Activated naive CD4-positive, alpha-beta T cell treated with anti-CD3 and anti-CD28 coated beads, Interleukin-2, amount 50 U/mL, for 24 hours (primary cell): ENCODE results near the gene PPP2R5D.
"Not testable (repeated sequence)": the region's sequence is repeated elsewhere in the genome, so short reads cannot be mapped to it uniquely, and the experiment has no call there.

ENCODE experiments used
- H3K27ac Mint-ChIP-seq: one replicate; pipeline ENCODE4 v1.8.0; 2021; ENCODE audit warnings: mild to moderate bottlenecking, mixed read lengths
- H3K27me3 Mint-ChIP-seq: one replicate; pipeline ENCODE4 v1.8.0; 2021; ENCODE audit warnings: mixed read lengths
- H3K36me3 Mint-ChIP-seq: one replicate; pipeline ENCODE4 v1.8.0; 2021; ENCODE audit warnings: mixed read lengths
- H3K4me1 Mint-ChIP-seq: one replicate; pipeline ENCODE4 v1.8.0; 2021; ENCODE audit warnings: mixed read lengths
- H3K4me3 Mint-ChIP-seq: one replicate; pipeline ENCODE4 v1.8.0; 2021; ENCODE audit warnings: mild to moderate bottlenecking, mixed read lengths
- H3K9me3 Mint-ChIP-seq: one replicate; pipeline ENCODE4 v1.8.0; 2021; ENCODE audit warnings: mixed read lengths

PPP2R5D gene

DNA sequence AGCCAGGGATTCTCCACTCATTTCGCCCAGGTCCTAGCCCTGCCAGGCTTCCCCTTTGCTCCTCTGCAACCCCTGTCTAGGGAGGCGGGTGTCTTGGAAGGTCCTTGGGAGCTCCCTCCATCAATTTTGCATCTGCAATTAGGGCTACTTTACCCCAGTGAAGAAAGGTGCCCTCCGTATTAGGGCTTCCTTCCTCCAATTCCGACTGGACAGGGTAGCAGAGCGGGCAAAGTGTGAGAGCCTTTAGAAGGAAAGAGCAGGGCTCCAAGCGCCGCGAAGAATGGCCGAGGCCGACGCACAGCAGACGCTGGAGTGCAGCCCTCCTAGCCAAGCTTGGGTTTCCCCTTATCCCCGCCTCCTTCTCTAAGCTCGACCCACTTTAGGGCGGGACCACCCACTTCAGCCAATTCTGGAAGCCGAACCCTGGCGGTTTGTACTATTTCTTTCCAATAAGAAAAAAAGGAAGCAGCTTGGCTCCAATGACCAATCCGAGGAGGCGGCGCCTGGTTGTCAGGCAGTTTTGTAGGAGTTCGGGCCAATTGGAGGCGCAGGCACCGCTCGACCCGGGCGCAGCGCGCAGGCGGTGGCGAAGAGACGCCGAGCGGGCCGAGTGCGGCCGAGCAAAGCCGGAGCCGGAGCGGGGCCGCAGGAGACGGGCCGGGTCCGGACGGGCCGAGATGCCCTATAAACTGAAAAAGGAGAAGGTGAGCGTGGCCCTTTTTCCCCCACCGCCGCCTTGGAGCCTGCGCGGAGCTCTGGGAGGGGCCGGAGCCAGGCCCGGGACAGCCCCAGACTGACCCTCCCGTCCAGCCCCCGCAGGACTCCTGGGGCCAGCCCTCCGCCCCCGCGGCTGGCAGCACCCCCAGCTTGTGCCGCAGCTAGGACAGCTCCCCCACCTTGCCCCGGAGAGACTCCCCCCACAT is at the start of gene PPP2R5D:
TSS of gene PPP2R5D (plus strand) at position 570 of the 923 bp plus-strand sequence. CDS start at position 678, 108 bp downstream.
- Mint-ChIP-seq H3K9me3 (no peaks in the 10 kb centered on the region), H3K4me3 (peak within 1 kb of the TSS; percentile 87), H3K4me1 (peaks cover 69% of the 10 kb centered on the region), H3K27ac (peak within 1 kb of the TSS; percentile 92), H3K36me3 (peaks cover under 1% of the 10 kb centered on the region), H3K27me3 (no peaks in the 10 kb centered on the region)

- Mint-ChIP-seq H3K27me3 (no peaks in the 10 kb centered on the region), H3K4me3 (peak overlapping the region; percentile 26), H3K27ac (peak overlapping the region; percentile 51), H3K9me3 (no peaks in the 10 kb centered on the region), H3K4me1 (peaks cover 56% of the 10 kb centered on the region), H3K36me3 (peaks cover 24% of the 10 kb centered on the region)
Observed at GRCh38 chr6:42935322-42935721, 49.0 kb upstream of the PPP2R5D start.

DNA sequence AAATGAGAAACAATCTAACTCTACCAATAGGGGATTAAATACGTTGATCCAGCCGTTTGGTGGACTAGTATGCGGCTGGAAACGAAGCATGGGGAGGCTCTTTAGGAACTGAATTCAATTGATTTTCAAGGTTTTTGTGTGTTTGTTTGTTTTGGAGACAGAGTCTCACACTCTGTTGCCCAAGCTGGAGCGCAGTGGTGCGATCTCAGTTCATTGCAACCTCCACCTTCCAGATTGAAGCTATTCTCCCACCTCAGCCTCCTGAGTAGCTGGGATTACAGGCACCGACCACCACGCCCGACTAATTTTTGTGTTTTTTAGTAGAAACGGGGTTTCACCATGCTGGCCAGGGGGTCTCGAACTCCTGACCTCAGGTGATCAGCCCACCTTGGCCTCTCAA is 48.0 kb upstream of the PPP2R5D start:
- no peak overlapping the region for H3K27ac Mint-ChIP-seq
- H3K9me3 Mint-ChIP-seq = no peaks in the 10 kb centered on the region

GRCh38 chr6:42937548-42938427 is 46.6 kb upstream of the PPP2R5D start:
- H3K4me3 Mint-ChIP-seq = no peak overlapping the region
- H3K27ac Mint-ChIP-seq = no peak overlapping the region
- no peaks in the 10 kb centered on the region for H3K27me3 Mint-ChIP-seq
- H3K9me3 Mint-ChIP-seq = no peaks in the 10 kb centered on the region
- H3K36me3 Mint-ChIP-seq = peaks cover 17% of the 10 kb centered on the region
- H3K4me1 Mint-ChIP-seq = peaks cover 36% of the 10 kb centered on the region

More for the DNA sequence above, 48.0 kb upstream of the PPP2R5D start:
- Mint-ChIP-seq H3K27me3 (no peaks in the 10 kb centered on the region), H3K4me1 (peaks cover 47% of the 10 kb centered on the region), H3K4me3 (no peak overlapping the region), H3K36me3 (peaks cover 24% of the 10 kb centered on the region)

DNA sequence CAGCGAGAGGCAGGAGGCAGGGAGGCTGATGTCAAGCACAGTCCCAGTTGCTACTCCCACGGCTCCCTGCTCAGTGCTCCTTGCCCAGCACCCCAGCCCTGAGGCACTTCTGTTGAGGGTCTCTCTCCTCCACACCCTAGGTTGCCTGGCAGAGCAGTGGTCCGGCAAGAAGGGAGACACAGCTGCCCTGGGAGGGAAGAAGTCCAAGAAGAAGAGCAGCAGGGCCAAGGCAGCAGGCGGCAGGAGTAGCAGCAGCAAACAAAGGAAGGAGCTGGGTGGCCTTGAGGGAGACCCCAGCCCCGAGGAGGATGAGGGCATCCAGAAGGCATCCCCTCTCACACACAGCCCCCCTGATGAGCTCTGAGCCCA is 46.0 kb upstream of the PPP2R5D start:
- no peak overlapping the region for H3K27ac Mint-ChIP-seq
- no peak overlapping the region for H3K4me3 Mint-ChIP-seq
- H3K9me3 Mint-ChIP-seq = no peaks in the 10 kb centered on the region
- peaks cover 13% of the 10 kb centered on the region for H3K36me3 Mint-ChIP-seq
- H3K4me1 Mint-ChIP-seq = peaks cover 30% of the 10 kb centered on the region
- no peaks in the 10 kb centered on the region for H3K27me3 Mint-ChIP-seq

- Mint-ChIP-seq H3K27ac (peak overlapping the region; percentile 14), H3K4me1 (peaks cover 22% of the 10 kb centered on the region), H3K4me3 (no peak overlapping the region), H3K36me3 (peaks cover 12% of the 10 kb centered on the region), H3K27me3 (no peaks in the 10 kb centered on the region), H3K9me3 (no peaks in the 10 kb centered on the region)
Observed at GRCh38 chr6:42938987-42939809, 45.2 kb upstream of the PPP2R5D start.

DNA sequence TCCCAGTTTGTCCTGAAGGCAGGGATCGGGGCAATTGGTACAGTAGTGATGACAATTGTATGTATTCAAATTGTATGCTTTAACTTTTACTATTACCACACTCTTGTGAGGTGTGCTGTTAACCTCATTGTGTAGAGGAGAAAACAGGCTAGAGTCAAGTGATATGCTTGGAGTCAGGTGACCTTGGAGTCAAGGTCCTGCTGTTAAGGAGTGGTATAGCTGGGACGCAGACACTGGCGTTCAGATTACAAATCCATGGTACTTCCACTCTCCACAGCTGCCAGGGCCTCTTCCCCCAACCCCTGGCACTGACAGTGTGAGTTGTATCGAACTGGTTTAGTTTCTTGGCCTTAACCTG is 44.6 kb upstream of the PPP2R5D start:
- Mint-ChIP-seq H3K4me1 (peaks cover 20% of the 10 kb centered on the region), H3K27ac (no peak overlapping the region), H3K9me3 (no peaks in the 10 kb centered on the region), H3K4me3 (no peak overlapping the region), H3K27me3 (no peaks in the 10 kb centered on the region), H3K36me3 (peaks cover 12% of the 10 kb centered on the region)

DNA sequence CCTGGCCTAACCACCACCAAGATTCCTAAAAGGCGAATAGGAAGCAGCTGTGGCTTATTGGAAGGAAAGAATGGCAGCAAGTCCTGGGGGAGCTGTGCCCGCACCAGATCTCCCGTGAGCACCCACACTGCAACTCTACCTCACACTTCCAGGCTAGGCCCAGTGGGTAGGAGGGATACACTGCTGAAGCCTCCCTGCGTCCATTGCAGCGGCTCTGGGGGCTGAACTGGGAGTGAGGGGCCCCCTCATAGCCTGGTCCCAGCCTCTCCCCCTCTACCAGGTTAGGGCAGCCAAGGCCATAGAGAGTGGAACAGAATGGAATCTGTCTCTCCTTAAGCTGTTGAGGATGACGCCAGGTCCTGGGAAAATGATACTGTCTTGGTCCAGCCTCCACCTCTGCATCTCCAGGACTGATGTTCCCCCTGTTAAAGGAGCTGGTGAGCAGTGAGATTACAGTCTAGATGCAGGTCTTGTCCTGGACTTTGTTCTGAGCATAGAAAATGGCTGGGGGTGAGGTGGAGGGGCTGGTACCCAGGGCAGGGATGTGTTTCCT is 43.8 kb upstream of the PPP2R5D start:
- no peak overlapping the region for H3K4me3 Mint-ChIP-seq
- H3K9me3 Mint-ChIP-seq = no peaks in the 10 kb centered on the region
- H3K36me3 Mint-ChIP-seq = peaks cover 12% of the 10 kb centered on the region
- H3K27me3 Mint-ChIP-seq = no peaks in the 10 kb centered on the region
- peaks cover 16% of the 10 kb centered on the region for H3K4me1 Mint-ChIP-seq
- H3K27ac Mint-ChIP-seq = no peak overlapping the region

DNA sequence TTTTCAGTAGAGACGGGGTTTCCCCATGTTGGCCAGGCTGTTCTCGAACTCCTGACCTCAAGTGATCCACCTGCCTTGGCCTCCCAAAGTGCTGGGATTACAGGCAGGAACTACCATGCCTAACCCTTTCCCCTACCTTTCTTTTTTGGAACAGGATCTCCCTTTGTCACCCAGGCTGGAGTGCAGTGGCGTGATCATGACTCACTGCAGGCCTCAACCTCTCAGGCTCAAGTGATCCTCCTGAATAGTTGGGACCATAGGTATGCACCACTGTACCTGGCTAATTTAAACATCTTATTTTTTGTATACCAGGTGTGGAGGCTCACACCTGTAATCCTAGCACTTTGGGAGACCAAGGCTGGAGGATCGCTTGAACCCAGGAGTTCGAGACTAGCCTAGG is 43.0 kb upstream of the PPP2R5D start:
- H3K27me3 Mint-ChIP-seq, H3K9me3 Mint-ChIP-seq, H3K4me3 Mint-ChIP-seq: not testable (repeated sequence)
- peaks cover 10% of the 10 kb centered on the region for H3K4me1 Mint-ChIP-seq
- peaks cover 12% of the 10 kb centered on the region for H3K36me3 Mint-ChIP-seq
- H3K27ac Mint-ChIP-seq = peak overlapping the region; percentile 51

DNA sequence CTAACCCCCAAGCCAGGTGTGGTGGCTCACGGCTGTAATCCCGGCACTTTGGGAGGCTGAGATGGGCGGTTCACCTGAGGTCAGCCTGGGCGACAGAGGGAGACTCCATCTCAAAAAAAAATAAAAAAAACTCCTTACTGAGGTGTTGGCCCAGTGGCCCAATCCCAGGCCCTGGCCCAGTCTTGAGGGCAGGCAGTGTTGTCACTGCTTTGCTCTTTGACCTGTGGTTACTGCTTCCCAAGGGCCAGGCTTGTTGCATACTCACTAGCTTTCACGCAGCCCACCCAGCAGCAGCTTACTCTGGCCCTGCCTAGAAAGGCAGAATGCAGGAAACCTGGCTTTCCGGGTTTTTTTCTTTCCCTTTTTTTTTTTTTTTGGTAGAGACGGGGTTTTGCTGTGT is 41.9 kb upstream of the PPP2R5D start:
- Mint-ChIP-seq H3K4me1 (peaks cover 4% of the 10 kb centered on the region), H3K9me3 (no peaks in the 10 kb centered on the region), H3K27me3 (no peaks in the 10 kb centered on the region), H3K4me3 (no peak overlapping the region), H3K36me3 (peaks cover 8% of the 10 kb centered on the region), H3K27ac (no peak overlapping the region)

- H3K4me3 Mint-ChIP-seq = no peak overlapping the region
- H3K27ac Mint-ChIP-seq = peak overlapping the region; percentile 43
Observed at GRCh38 chr6:42947950-42948349, 36.4 kb upstream of the PPP2R5D start.

GRCh38 chr6:42952389-42952788 is 32.0 kb upstream of the PPP2R5D start:
- no peaks in the 10 kb centered on the region for H3K9me3 Mint-ChIP-seq
- H3K4me3 Mint-ChIP-seq = no peak overlapping the region
- no peak overlapping the region for H3K27ac Mint-ChIP-seq
- H3K27me3 Mint-ChIP-seq = no peaks in the 10 kb centered on the region
- H3K36me3 Mint-ChIP-seq = peaks cover 2% of the 10 kb centered on the region
- H3K4me1 Mint-ChIP-seq = no peaks in the 10 kb centered on the region

More at GRCh38 chr6:42947950-42948349, 36.4 kb upstream of the PPP2R5D start:
- Mint-ChIP-seq H3K4me1 (no peaks in the 10 kb centered on the region), H3K27me3 (no peaks in the 10 kb centered on the region), H3K9me3 (no peaks in the 10 kb centered on the region), H3K36me3 (peaks cover 6% of the 10 kb centered on the region)

DNA sequence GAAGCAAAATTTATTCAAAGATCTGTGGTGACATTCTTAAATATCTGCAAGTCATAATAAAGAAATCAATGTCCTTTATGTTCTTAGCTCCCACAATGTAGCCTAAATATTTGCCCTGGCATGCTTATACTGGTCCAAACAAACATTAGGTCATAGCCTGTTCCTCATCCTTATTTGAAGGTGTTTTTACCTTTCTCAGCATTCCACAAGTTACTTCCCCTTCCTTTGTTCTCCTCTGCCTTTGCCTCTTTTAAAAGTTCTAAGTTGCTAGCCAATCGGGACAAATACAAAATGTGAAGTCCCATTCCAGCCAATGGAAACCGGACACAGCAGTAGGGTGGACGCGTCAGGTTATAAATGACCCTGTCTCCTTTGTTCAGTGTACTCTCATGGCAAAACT is 30.0 kb upstream of the PPP2R5D start:
- H3K27ac Mint-ChIP-seq, H3K36me3 Mint-ChIP-seq, H3K4me3 Mint-ChIP-seq, H3K4me1 Mint-ChIP-seq, H3K9me3 Mint-ChIP-seq, H3K27me3 Mint-ChIP-seq: not testable (repeated sequence)

- Mint-ChIP-seq H3K4me3 (no peak overlapping the region), H3K4me1 (peaks cover 17% of the 10 kb centered on the region), H3K36me3 (no peaks in the 10 kb centered on the region), H3K27ac (no peak overlapping the region), H3K27me3 (no peaks in the 10 kb centered on the region), H3K9me3 (no peaks in the 10 kb centered on the region)
Observed at GRCh38 chr6:42958125-42958524, 26.2 kb upstream of the PPP2R5D start.

- Mint-ChIP-seq H3K27ac (no peak overlapping the region), H3K4me3 (peak overlapping the region; percentile 77), H3K4me1 (peaks cover 17% of the 10 kb centered on the region), H3K9me3 (no peaks in the 10 kb centered on the region), H3K27me3 (no peaks in the 10 kb centered on the region), H3K36me3 (peaks cover 4% of the 10 kb centered on the region)
Observed at GRCh38 chr6:42959917-42960242, 24.5 kb upstream of the PPP2R5D start.
